ENCODE data around the gene EFCAB6.

DNA sequence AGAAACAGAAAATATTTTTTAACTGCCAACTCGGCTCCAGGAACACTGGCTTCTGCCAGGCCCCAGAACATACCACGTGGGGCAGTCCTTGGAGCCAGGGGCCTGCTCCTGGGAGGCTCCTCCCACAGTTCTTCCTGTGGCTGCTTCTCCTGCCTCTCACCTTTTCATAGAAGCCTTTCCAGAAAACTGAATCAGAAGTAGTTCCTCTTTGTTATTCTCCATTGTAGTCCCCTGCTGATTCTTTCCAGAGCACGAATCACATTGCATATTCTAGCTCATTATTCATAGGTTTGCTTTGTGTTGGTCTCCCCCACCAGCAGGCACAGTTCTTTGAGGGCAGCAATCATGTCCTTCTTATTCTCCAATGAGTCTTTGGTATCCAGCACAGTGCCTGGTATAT is 106.0 kb downstream of the EFCAB6 start:
- TF ChIP-seq, protein P1, sequence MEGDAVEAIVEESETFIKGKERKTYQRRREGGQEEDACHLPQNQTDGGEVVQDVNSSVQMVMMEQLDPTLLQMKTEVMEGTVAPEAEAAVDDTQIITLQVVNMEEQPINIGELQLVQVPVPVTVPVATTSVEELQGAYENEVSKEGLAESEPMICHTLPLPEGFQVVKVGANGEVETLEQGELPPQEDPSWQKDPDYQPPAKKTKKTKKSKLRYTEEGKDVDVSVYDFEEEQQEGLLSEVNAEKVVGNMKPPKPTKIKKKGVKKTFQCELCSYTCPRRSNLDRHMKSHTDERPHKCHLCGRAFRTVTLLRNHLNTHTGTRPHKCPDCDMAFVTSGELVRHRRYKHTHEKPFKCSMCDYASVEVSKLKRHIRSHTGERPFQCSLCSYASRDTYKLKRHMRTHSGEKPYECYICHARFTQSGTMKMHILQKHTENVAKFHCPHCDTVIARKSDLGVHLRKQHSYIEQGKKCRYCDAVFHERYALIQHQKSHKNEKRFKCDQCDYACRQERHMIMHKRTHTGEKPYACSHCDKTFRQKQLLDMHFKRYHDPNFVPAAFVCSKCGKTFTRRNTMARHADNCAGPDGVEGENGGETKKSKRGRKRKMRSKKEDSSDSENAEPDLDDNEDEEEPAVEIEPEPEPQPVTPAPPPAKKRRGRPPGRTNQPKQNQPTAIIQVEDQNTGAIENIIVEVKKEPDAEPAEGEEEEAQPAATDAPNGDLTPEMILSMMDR (conservative IDR thresholded peaks at IDR 0.05; ENCODE audit: low read length), result no peak
- no peak for TF ChIP-seq EZH2phosphoT487 (IDR thresholded peaks at IDR 0.05; ENCODE audit: borderline replicate concordance, low read depth, low read length)
